CD14-positive monocyte (primary cell): Measurements from ENCODE around the gene POU6F2. TPM values are rescaled to one million over a fixed set of nuclear protein-coding genes. Genes with fewer than 3 reads are reported as not detected.
A peak's percentile ranks its signal among the peaks of the same experiment; 100 is the strongest.

Source experiments
- DNase-seq, 3 donors: peaks; one replicate each; pipeline ENCODE4 v3.0.0-alpha.2; 2011 to 2022
- H2AFZ ChIP-seq: 2 replicates; pipeline ENCODE4 v1.6.0; 2012; ENCODE audit warnings: mild to moderate bottlenecking, low read depth, low read length, inconsistent platforms; ENCODE audit not compliant: insufficient read depth, poor library complexity, severe bottlenecking
- H3K27ac ChIP-seq, 2 donors: 1 replicate in 1 of 2; 2 replicates in 1 of 2; pipeline ENCODE4 v1.5.1; 2012 to 2013; ENCODE audit warnings: low read length in 2 of 2, control low read depth in 1 of 2, inconsistent platforms in 1 of 2, low read depth in 1 of 2, mild to moderate bottlenecking in 1 of 2
- H3K27me3 ChIP-seq, 2 donors: one replicate each; pipeline versions ENCODE4 v1.6.0 to v1.6.1; 2011 to 2013; ENCODE audit warnings: low read length in 2 of 2; ENCODE audit not compliant: control insufficient read depth in 2 of 2, insufficient read depth in 2 of 2
- H3K36me3 ChIP-seq, 2 donors: replicated peaks in 1 of 2; 1 replicate in 1 of 2; 2 replicates in 1 of 2; pipeline versions ENCODE4 v1.5.1 to v1.6.1; 2012 to 2013; ENCODE audit warnings: low read length in 2 of 2, control low read depth in 1 of 2, inconsistent platforms in 1 of 2, mild to moderate bottlenecking in 1 of 2; ENCODE audit not compliant: insufficient read depth in 2 of 2, control insufficient read depth in 1 of 2
- H3K4me1 ChIP-seq, 2 donors: 1 replicate in 1 of 2; 2 replicates in 1 of 2; pipeline versions ENCODE4 v1.5.1 to v1.6.1; 2012 to 2013; ENCODE audit warnings: low read length in 2 of 2, control low read depth in 1 of 2, inconsistent platforms in 1 of 2, mild to moderate bottlenecking in 1 of 2, moderate library complexity in 1 of 2; ENCODE audit not compliant: insufficient read depth in 2 of 2, control insufficient read depth in 1 of 2
- H3K4me2 ChIP-seq: replicated peaks from 2 replicates; pipeline ENCODE3; 2012; ENCODE audit warnings: low read length, moderate library complexity, mild to moderate bottlenecking; ENCODE audit not compliant: poor library complexity, severe bottlenecking; ENCODE audit errors: extremely low read depth
- H3K4me3 ChIP-seq, 3 experiments: fragments of 200-600 bp in 1 of 3; sonication (generic) in 1 of 3; replicated peaks in 1 of 3; 1 replicate in 2 of 3; 2 replicates in 1 of 3; pipeline ENCODE4 v1.5.1; 2011 to 2013; ENCODE audit warnings: low read length in 3 of 3, mild to moderate bottlenecking in 3 of 3, control low read depth in 2 of 3, low read depth in 2 of 3, inconsistent platforms in 1 of 3, moderate library complexity in 1 of 3
- H3K79me2 ChIP-seq: 2 replicates; pipeline ENCODE4 v1.6.0; 2012; ENCODE audit warnings: mild to moderate bottlenecking, control low read depth, inconsistent platforms, low read length, moderate library complexity; ENCODE audit not compliant: insufficient read depth
- H3K9ac ChIP-seq: 2 replicates; pipeline ENCODE4 v1.6.0; 2017; ENCODE audit warnings: low read length, mild to moderate bottlenecking; ENCODE audit not compliant: insufficient read depth, poor library complexity, severe bottlenecking
- H3K9me3 ChIP-seq, 2 donors: replicated peaks in 1 of 2; 1 replicate in 1 of 2; 2 replicates in 1 of 2; pipeline versions ENCODE4 v1.5.1 to v1.6.1; 2012 to 2013; ENCODE audit warnings: low read length in 2 of 2, control low read depth in 1 of 2; ENCODE audit not compliant: control insufficient read depth in 1 of 2, insufficient read depth in 1 of 2
- H4K20me1 ChIP-seq: 2 replicates; pipeline ENCODE4 v1.6.0; 2012; ENCODE audit warnings: mild to moderate bottlenecking, low read length, control low read depth, moderate library complexity; ENCODE audit not compliant: insufficient read depth
- H3K27ac Mint-ChIP-seq, 7 donors: one replicate each; pipeline ENCODE4 v1.8.0; 2020; ENCODE audit warnings: mild to moderate bottlenecking in 7 of 7, mixed read lengths in 7 of 7, moderate library complexity in 6 of 7, inconsistent platforms in 2 of 7
- H3K27me3 Mint-ChIP-seq, 3 donors: one replicate each; pipeline ENCODE4 v1.8.0; 2021 to 2022; ENCODE audit warnings: low read depth in 3 of 3, mild to moderate bottlenecking in 3 of 3, mixed read lengths in 3 of 3, moderate library complexity in 3 of 3, inconsistent platforms in 1 of 3
- H3K36me3 Mint-ChIP-seq, 2 donors: one replicate each; pipeline ENCODE4 v1.8.0; 2020; ENCODE audit warnings: mixed read lengths in 2 of 2, inconsistent platforms in 1 of 2, mild to moderate bottlenecking in 1 of 2
- H3K4me1 Mint-ChIP-seq: one replicate; pipeline ENCODE4 v1.8.0; 2020; ENCODE audit warnings: mild to moderate bottlenecking, mixed read lengths
- H3K4me3 Mint-ChIP-seq, 2 donors: one replicate each; pipeline ENCODE4 v1.8.0; 2020; ENCODE audit warnings: mild to moderate bottlenecking in 2 of 2, mixed read lengths in 2 of 2, moderate library complexity in 1 of 2
- H3K9me3 Mint-ChIP-seq, 7 donors: one replicate each; pipeline ENCODE4 v1.8.0; 2020 to 2022; ENCODE audit warnings: mixed read lengths in 7 of 7, mild to moderate bottlenecking in 6 of 7, moderate library complexity in 6 of 7, inconsistent platforms in 2 of 7
- CTCF ChIP-seq: fragments of 200-600 bp; IDR thresholded peaks from one replicate; pipeline ENCODE4 v1.8.0; 2022; ENCODE audit warnings: antibody characterized with exemption, mild to moderate bottlenecking
- WGBS: methylation state at CpG from one replicate; pipeline ENCODE4 v1.1.5; 2013; ENCODE audit warnings: missing lambda C conversion rate; ENCODE audit not compliant: insufficient coverage; 5-methylcytosine and 5-hydroxymethylcytosine counted together
- intact Hi-C, 2 donors: fragments of 100-400 bp; cut with micrococcal nuclease; formaldehyde crosslinking; loops; one replicate each; pipeline versions ENCODE4 v1.15.0 to v1.15.1; 2023
- polyA plus RNA-seq, 3 donors: library from polyadenylated mRNA; depleted of rRNA in 1 of 3; unstranded in 2 of 3; stranded (reverse) in 1 of 3; fragments of 300-500 nt in 2 of 3; fragments of >200 nt in 1 of 3; fragmentation: Illumina TruSeq in 2 of 3; gene quantifications; 1 replicate in 2 of 3; 2 replicates in 1 of 3; pipeline ENCODE4 v1.2.3, GENCODE V29; 2012 to 2021

POU6F2 gene
- polyA plus RNA-seq, 3 donors: not detected

GRCh38 chr7:39414224-39415035, 436.7 kb downstream of the POU6F2 start:
- DNase-seq: peak in 2 of 3 donors; percentile 3 to 22
- peak overlapping the region; percentile 77 for H2AFZ ChIP-seq
- peaks cover 11 to 14% of the 10 kb centered on the region in 2 donors for H3K4me1 ChIP-seq
- peak overlapping the region; percentile 90 for H3K4me2 ChIP-seq
- H3K36me3 Mint-ChIP-seq: no peaks in the 10 kb centered on the region
- no peaks in the 10 kb centered on the region for H4K20me1 ChIP-seq
- H3K4me3 Mint-ChIP-seq: peak overlapping the region; percentile 78 to 93
- no peaks in the 10 kb centered on the region for H3K36me3 ChIP-seq
- no peaks in the 10 kb centered on the region for H3K9me3 Mint-ChIP-seq
- no peaks in the 10 kb centered on the region for H3K79me2 ChIP-seq
- H3K27ac Mint-ChIP-seq: peak overlapping the region in 1 of 7 donors; percentile 32
- under 1% methylated on average over 21 of the region's 40 CpGs for WGBS
- peaks cover 14 to 33% of the 10 kb centered on the region in 2 donors for H3K27me3 ChIP-seq
- intact Hi-C loops: no loop called here
- no peak for TF ChIP-seq CTCF
- H3K4me1 Mint-ChIP-seq: peaks cover 12% of the 10 kb centered on the region
- peak overlapping the region; percentile 50 to 80 (median 57) for H3K4me3 ChIP-seq
- H3K27me3 Mint-ChIP-seq: peaks cover 19 to 37% (median 35%) of the 10 kb centered on the region in 3 donors
- H3K9me3 ChIP-seq: no peaks in the 10 kb centered on the region
- no peak overlapping the region for H3K27ac ChIP-seq
- H3K9ac ChIP-seq: peak overlapping the region; percentile 39

DNA sequence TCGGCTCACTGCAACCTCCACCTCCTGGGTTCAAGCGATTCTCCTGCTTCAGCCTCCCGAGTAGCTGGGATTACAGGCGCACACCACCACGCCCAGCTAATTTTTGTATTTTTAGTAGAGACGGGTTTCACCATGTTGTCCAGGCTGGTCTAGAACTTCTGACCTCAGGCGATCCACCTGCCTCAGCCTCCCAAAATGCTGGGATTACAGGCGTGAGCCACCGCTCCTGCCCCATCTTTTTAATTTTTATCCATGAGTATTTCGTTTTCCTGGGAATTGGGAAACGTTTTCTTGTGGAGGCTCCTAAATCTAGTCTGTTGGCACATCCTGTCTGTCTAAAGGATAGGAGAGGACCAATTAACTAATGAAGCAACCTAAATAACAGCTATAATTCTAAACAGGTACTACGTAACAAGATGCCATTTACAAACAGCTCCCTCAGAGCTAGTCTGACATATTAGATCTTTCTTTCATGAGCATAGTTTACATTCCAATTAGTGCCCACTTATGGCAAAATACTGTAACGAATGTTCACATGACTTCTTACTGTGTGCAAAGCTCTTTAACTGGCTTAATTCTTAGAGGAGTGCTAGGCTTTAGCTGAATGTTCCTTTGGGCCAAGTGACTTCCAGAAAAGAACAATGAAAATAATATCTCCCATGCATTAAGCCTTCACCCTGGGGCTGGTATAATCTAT, 437.5 kb downstream of the POU6F2 start:
- H2AFZ ChIP-seq: no peak overlapping the region
- peak overlapping the region; percentile 90 for H3K4me2 ChIP-seq
- H4K20me1 ChIP-seq: no peaks in the 10 kb centered on the region
- H3K79me2 ChIP-seq: no peaks in the 10 kb centered on the region
- peaks cover 11 to 14% of the 10 kb centered on the region in 2 donors for H3K4me1 ChIP-seq
- intact Hi-C loops: no loop called here
- no peak for DNase-seq
- no peaks in the 10 kb centered on the region for H3K36me3 ChIP-seq
- peaks cover 14 to 33% of the 10 kb centered on the region in 2 donors for H3K27me3 ChIP-seq
- H3K9ac ChIP-seq: no peak overlapping the region
- H3K9me3 ChIP-seq: no peaks in the 10 kb centered on the region
- TF ChIP-seq CTCF: no peak
- Mint-ChIP-seq H3K4me3 (peak overlapping the region; percentile 78 to 93), H3K4me1 (peaks cover 12% of the 10 kb centered on the region), H3K9me3 (no peaks in the 10 kb centered on the region), H3K36me3 (no peaks in the 10 kb centered on the region), H3K27me3 (peaks cover 19 to 37% (median 35%) of the 10 kb centered on the region in 3 donors), H3K27ac (no peak overlapping the region)
- 100% methylated on average over 3 of the region's 13 CpGs for WGBS
- H3K27ac ChIP-seq: no peak overlapping the region
- H3K4me3 ChIP-seq: no peak overlapping the region
